HG03442 (cell line): ENCODE results near the gene SELENOW.
"Not testable (repeated sequence)": the region's sequence is repeated elsewhere in the genome, so short reads cannot be mapped to it uniquely, and the experiment has no call there.

ENCODE experiments used
- ATAC-seq: cut with Tn5 transposase; IDR thresholded peaks from one replicate; pipeline ENCODE4 v1.9.1; 2021; ENCODE audit warnings: mild to moderate bottlenecking, moderate library complexity; ENCODE audit not compliant: unreplicated experiment

Gene SELENOW

GRCh38 chr19:47778049-47778953, at the start of gene SELENOW:
Gene SELENOW (plus strand): TSS chr19:47778703. CDS start chr19:47778786, 83 bp downstream.
- ATAC-seq: peak; percentile 66

- ATAC-seq: no peak
Observed at GRCh38 chr19:47729468-47729798, 49.1 kb upstream of the SELENOW start.

GRCh38 chr19:47729799-47730520, 48.5 kb upstream of the SELENOW start:
- ATAC-seq: no peak

- ATAC-seq: no peak
Observed at GRCh38 chr19:47730521-47730889, 48.0 kb upstream of the SELENOW start.

GRCh38 chr19:47730910-47731309, 47.6 kb upstream of the SELENOW start:
- ATAC-seq: no peak

GRCh38 chr19:47735131-47735530, 43.4 kb upstream of the SELENOW start:
- ATAC-seq: no peak

- ATAC-seq: no peak
Observed at GRCh38 chr19:47740866-47741519, 37.5 kb upstream of the SELENOW start.

- ATAC-seq: no peak
Observed at GRCh38 chr19:47741544-47742140, 36.9 kb upstream of the SELENOW start.

GRCh38 chr19:47742634-47743033, 35.9 kb upstream of the SELENOW start:
- ATAC-seq: no peak

GRCh38 chr19:47745010-47745901, 33.2 kb upstream of the SELENOW start, which contains the start of gene NOP53:
Gene NOP53 (plus strand): TSS chr19:47745546. CDS start chr19:47745560, 14 bp downstream.
- peak; percentile 65 for ATAC-seq

- ATAC-seq: not testable (repeated sequence)
Observed at GRCh38 chr19:47746129-47746528, 32.4 kb upstream of the SELENOW start.

- no peak for ATAC-seq
Observed at GRCh38 chr19:47749326-47749725, 29.2 kb upstream of the SELENOW start.

GRCh38 chr19:47750752-47751151, 27.8 kb upstream of the SELENOW start:
- no peak for ATAC-seq

- no peak for ATAC-seq
Observed at GRCh38 chr19:47752440-47753211, 25.9 kb upstream of the SELENOW start.

- ATAC-seq: no peak
Observed at GRCh38 chr19:47754206-47755064, 24.1 kb upstream of the SELENOW start.

- no peak for ATAC-seq
Observed at GRCh38 chr19:47755065-47755761, 23.3 kb upstream of the SELENOW start.

- no peak for ATAC-seq
Observed at GRCh38 chr19:47755762-47756626, 22.5 kb upstream of the SELENOW start.
